Calu3 (cell line): ENCODE measurements around the gene MGAM2. TPM values are rescaled to one million over a fixed set of nuclear protein-coding genes. Genes with fewer than 3 reads are reported as not detected.

Experiments
- BruUV-seq: library from RNA; stranded (reverse); fragments of 400-500 nt; replicated peaks from 2 replicates; lab custom pipeline; 2021; lab: Mats Ljungman, UMichigan
- CTCF ChIA-PET: fragments of 300-600 bp; sonication (Branson Sonifier 250); formaldehyde crosslinking; loops from one replicate; lab custom pipeline; 2022; ENCODE audit warnings: antibody characterized with exemption; lab: Charles Lee
- DNase-seq: peaks from one replicate; pipeline ENCODE4 v3.0.0; 2022
- H3K27ac Mint-ChIP-seq: one replicate; pipeline ENCODE4 v1.8.0; 2022; ENCODE audit warnings: mixed read lengths; ENCODE audit not compliant: unreplicated experiment
- H3K27me3 Mint-ChIP-seq: one replicate; pipeline ENCODE4 v1.8.0; 2022; ENCODE audit warnings: mixed read lengths; ENCODE audit not compliant: unreplicated experiment
- H3K36me3 Mint-ChIP-seq: one replicate; pipeline ENCODE4 v1.8.0; 2022; ENCODE audit warnings: mild to moderate bottlenecking, moderate library complexity, mixed read lengths; ENCODE audit not compliant: insufficient read depth, unreplicated experiment
- H3K4me1 Mint-ChIP-seq: one replicate; pipeline ENCODE4 v1.8.0; 2022; ENCODE audit warnings: mild to moderate bottlenecking, low read depth, mixed read lengths; ENCODE audit not compliant: unreplicated experiment
- H3K4me3 Mint-ChIP-seq: one replicate; pipeline ENCODE4 v1.8.0; 2022; ENCODE audit warnings: mild to moderate bottlenecking, low read depth, moderate library complexity, mixed read lengths; ENCODE audit not compliant: unreplicated experiment
- H3K9me3 Mint-ChIP-seq: one replicate; pipeline ENCODE4 v1.8.0; 2022; ENCODE audit warnings: low read depth, mixed read lengths; ENCODE audit not compliant: unreplicated experiment
- intact Hi-C: fragments of 100-400 bp; cut with micrococcal nuclease; formaldehyde crosslinking; loops from one replicate; pipeline ENCODE4 v1.10.0; 2022; ENCODE audit not compliant: unreplicated experiment
- total RNA-seq: library from RNA; stranded (reverse); gene quantifications from 2 replicates; pipeline ENCODE4 v1.2.3, GENCODE V29; 2022
- TF ChIP-seq, protein P1 (sequence below): fragments of 200-600 bp; IDR thresholded peaks from one replicate; pipeline ENCODE4 v1.8.0; 2022; ENCODE audit warnings: antibody characterized with exemption; ENCODE audit not compliant: unreplicated experiment

Gene MGAM2
- total RNA-seq, 1 experiment from 2014 or later = 124 TPM

DNA sequence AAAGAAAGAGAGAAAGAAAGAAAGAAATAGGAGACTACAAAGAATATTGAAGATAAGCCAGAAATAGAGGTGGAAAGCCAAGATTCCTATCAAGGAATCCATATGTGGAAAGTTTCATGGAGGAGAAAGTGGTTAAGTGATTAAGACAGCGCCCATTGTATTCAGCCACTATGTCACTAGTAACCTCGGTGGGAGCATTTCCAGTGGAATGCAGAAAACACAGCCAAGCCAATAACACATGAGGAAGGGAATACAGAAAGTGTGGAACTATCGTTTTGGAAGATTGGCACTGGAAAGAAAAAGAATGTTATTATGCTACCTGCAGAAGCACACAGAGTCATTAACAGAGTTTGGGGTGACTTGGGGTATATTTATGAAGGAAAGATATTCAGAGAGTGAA is 2.7 kb downstream of the MGAM2 start:
- Mint-ChIP-seq H3K36me3 (peaks cover 25% of the 10 kb centered on the region), H3K9me3 (no peaks in the 10 kb centered on the region), H3K4me3 (peak overlapping the region; percentile 91), H3K4me1 (peaks cover 76% of the 10 kb centered on the region), H3K27me3 (no peaks in the 10 kb centered on the region), H3K27ac (peak overlapping the region; percentile 88)
- DNase-seq = no peak
- TF ChIP-seq, protein P1, sequence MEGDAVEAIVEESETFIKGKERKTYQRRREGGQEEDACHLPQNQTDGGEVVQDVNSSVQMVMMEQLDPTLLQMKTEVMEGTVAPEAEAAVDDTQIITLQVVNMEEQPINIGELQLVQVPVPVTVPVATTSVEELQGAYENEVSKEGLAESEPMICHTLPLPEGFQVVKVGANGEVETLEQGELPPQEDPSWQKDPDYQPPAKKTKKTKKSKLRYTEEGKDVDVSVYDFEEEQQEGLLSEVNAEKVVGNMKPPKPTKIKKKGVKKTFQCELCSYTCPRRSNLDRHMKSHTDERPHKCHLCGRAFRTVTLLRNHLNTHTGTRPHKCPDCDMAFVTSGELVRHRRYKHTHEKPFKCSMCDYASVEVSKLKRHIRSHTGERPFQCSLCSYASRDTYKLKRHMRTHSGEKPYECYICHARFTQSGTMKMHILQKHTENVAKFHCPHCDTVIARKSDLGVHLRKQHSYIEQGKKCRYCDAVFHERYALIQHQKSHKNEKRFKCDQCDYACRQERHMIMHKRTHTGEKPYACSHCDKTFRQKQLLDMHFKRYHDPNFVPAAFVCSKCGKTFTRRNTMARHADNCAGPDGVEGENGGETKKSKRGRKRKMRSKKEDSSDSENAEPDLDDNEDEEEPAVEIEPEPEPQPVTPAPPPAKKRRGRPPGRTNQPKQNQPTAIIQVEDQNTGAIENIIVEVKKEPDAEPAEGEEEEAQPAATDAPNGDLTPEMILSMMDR = no peak
- no TSS peak for BruUV-seq
- CTCF ChIA-PET = no interaction called here
- intact Hi-C loops = loop anchor here (5.0 to 10.0 kb wide), 2 partner anchors 137 to 249 kb away; no protein-coding TSS in a partner anchor

GRCh38 chr7:142120524-142120923 is 9.0 kb downstream of the MGAM2 start:
- no peak for DNase-seq
- peak overlapping the region; percentile 85 for H3K27ac Mint-ChIP-seq
- peak overlapping the region; percentile 40 for H3K4me3 Mint-ChIP-seq
- BruUV-seq = no TSS peak
- H3K4me1 Mint-ChIP-seq = peaks cover 38% of the 10 kb centered on the region
- H3K36me3 Mint-ChIP-seq = peaks cover 16% of the 10 kb centered on the region
- CTCF ChIA-PET = no interaction called here
- H3K27me3 Mint-ChIP-seq = no peaks in the 10 kb centered on the region
- H3K9me3 Mint-ChIP-seq = no peaks in the 10 kb centered on the region
- intact Hi-C loops = no loop called here
- TF ChIP-seq, protein P1 = no peak

GRCh38 chr7:142123184-142123583 is 11.7 kb downstream of the MGAM2 start:
- DNase-seq = no peak
- CTCF ChIA-PET = interaction anchor here (0.8 kb wide), 1 partner anchor 57 kb away, joined by 3 read pairs; no protein-coding TSS in a partner anchor
- intact Hi-C loops = no loop called here
- Mint-ChIP-seq H3K36me3 (peaks cover 26% of the 10 kb centered on the region), H3K27me3 (no peaks in the 10 kb centered on the region), H3K4me1 (peaks cover 32% of the 10 kb centered on the region), H3K27ac (no peak overlapping the region), H3K9me3 (peaks cover 5% of the 10 kb centered on the region), H3K4me3 (no peak overlapping the region)
- TF ChIP-seq, protein P1 = no peak
- no TSS peak for BruUV-seq

DNA sequence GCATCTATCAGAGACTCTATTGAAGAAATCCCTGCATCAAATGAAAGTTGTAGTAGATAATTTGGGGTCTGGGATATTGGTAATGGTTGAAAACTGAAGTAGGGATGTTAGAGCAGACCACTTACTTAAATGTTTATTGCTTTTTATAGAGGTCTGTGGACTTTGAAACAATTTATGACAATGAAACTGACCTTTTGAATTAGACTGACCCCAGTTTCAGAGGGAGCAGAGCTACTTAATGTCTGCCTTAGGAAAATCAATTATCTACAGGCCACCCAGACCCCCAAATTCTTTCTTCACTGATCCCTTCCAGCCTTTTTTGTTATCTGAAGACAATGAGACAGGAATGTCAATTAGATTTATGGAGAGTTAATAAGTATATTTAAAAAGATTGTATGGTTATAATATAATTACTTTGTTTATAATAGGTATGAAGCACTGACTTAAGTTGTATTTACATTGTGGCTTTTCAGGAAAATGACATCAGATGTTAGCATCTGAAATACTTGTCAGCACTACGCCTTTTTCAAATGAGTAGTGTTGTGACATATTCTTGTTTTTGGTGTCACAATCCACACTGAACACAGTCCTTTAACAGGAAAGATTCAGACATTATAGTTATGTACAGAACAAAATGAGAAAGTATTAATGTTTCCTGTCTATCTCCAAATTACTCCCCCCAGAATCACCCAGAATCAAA is 13.9 kb downstream of the MGAM2 start:
- peaks cover 20% of the 10 kb centered on the region for H3K4me1 Mint-ChIP-seq
- CTCF ChIA-PET = no interaction called here
- TF ChIP-seq, protein P1 = no peak
- intact Hi-C loops = no loop called here
- peaks cover 6% of the 10 kb centered on the region for H3K9me3 Mint-ChIP-seq
- no peak overlapping the region for H3K4me3 Mint-ChIP-seq
- H3K27me3 Mint-ChIP-seq = no peaks in the 10 kb centered on the region
- DNase-seq = no peak
- peaks cover 32% of the 10 kb centered on the region for H3K36me3 Mint-ChIP-seq
- peak overlapping the region; percentile 47 for H3K27ac Mint-ChIP-seq
- BruUV-seq = no TSS peak
